ENCODE measurements around the gene PIGA.
A peak's percentile ranks its signal among the peaks of the same experiment; 100 is the strongest.

PIGA gene, protein sequence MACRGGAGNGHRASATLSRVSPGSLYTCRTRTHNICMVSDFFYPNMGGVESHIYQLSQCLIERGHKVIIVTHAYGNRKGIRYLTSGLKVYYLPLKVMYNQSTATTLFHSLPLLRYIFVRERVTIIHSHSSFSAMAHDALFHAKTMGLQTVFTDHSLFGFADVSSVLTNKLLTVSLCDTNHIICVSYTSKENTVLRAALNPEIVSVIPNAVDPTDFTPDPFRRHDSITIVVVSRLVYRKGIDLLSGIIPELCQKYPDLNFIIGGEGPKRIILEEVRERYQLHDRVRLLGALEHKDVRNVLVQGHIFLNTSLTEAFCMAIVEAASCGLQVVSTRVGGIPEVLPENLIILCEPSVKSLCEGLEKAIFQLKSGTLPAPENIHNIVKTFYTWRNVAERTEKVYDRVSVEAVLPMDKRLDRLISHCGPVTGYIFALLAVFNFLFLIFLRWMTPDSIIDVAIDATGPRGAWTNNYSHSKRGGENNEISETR

GRCh38 chrX:15335135-15336022, at the start of gene PIGA:
PIGA (minus strand) TSS chrX:15335523; CDS start chrX:15331930, 3,593 bp downstream.
- Histone ChIP-seq H3K9me3 (ENCODE audit: control insufficient read depth, insufficient read depth, low read length) (no peaks in the 10 kb centered on the region), H3K36me3 (ENCODE audit: insufficient read depth, low read length) (peaks cover 8% of the 10 kb centered on the region), H3K9ac (ENCODE audit: low read depth, low read length) (peak within 1 kb of the TSS; percentile 68), H3K4me1 (ENCODE audit: insufficient read depth, low read length) (no peaks in the 10 kb centered on the region)

DNA sequence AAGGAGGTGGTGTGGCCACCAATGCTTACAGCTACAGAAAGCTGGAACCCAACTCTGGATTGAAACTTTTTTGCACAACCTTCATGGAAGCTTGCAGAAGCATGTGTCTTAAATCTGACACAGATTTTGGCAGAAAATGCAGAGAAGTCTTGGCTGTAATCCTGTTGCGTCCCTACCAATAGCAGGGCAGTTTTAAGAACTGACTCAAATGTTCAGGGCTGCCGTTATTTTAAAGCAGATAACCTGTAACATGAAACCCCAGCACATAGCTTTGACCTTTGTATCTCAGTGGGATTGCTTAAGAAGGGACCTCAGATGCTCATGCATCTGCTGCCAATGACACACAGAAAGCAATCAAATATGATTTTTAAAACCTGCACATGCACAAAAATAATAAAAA, 49.0 kb upstream of the PIGA start, which contains the start of gene VEGFD:
VEGFD (minus strand) TSS at position 110 of the 400 bp plus-strand sequence. CDS start 467 bp downstream, outside the sequence.
- peaks cover 7% of the 10 kb centered on the region for H3K4me1 ChIP-seq (ENCODE audit: insufficient read depth, low read length)
- H3K9me3 ChIP-seq (ENCODE audit: control insufficient read depth, insufficient read depth, low read length): no peaks in the 10 kb centered on the region
- H3K9ac ChIP-seq (ENCODE audit: low read depth, low read length): no peak within 1 kb of the TSS
- no peaks in the 10 kb centered on the region for H3K36me3 ChIP-seq (ENCODE audit: insufficient read depth, low read length)

- H3K36me3 ChIP-seq (ENCODE audit: insufficient read depth, low read length): no peaks in the 10 kb centered on the region
- H3K9me3 ChIP-seq (ENCODE audit: control insufficient read depth, insufficient read depth, low read length): no peaks in the 10 kb centered on the region
- H3K9ac ChIP-seq (ENCODE audit: low read depth, low read length): no peak overlapping the region
- peaks cover 12% of the 10 kb centered on the region for H3K4me1 ChIP-seq (ENCODE audit: insufficient read depth, low read length)
Observed at GRCh38 chrX:15382813-15383212, 47.5 kb upstream of the PIGA start.

GRCh38 chrX:15376956-15377355, 41.6 kb upstream of the PIGA start:
- no peaks in the 10 kb centered on the region for H3K36me3 ChIP-seq (ENCODE audit: insufficient read depth, low read length)
- H3K9me3 ChIP-seq (ENCODE audit: control insufficient read depth, insufficient read depth, low read length): no peaks in the 10 kb centered on the region
- H3K4me1 ChIP-seq (ENCODE audit: insufficient read depth, low read length): peaks cover 15% of the 10 kb centered on the region
- no peak overlapping the region for H3K9ac ChIP-seq (ENCODE audit: low read depth, low read length)

- H3K36me3 ChIP-seq (ENCODE audit: insufficient read depth, low read length): no peaks in the 10 kb centered on the region
- no peaks in the 10 kb centered on the region for H3K9me3 ChIP-seq (ENCODE audit: control insufficient read depth, insufficient read depth, low read length)
- peaks cover 12% of the 10 kb centered on the region for H3K4me1 ChIP-seq (ENCODE audit: insufficient read depth, low read length)
- no peak overlapping the region for H3K9ac ChIP-seq (ENCODE audit: low read depth, low read length)
Observed at GRCh38 chrX:15373976-15374375, 38.7 kb upstream of the PIGA start.

- H3K9me3 ChIP-seq (ENCODE audit: control insufficient read depth, insufficient read depth, low read length): no peaks in the 10 kb centered on the region; the same call in 1 of the 2 replicates
- no peak overlapping the region for H3K9ac ChIP-seq (ENCODE audit: low read depth, low read length)
- H3K36me3 ChIP-seq (ENCODE audit: insufficient read depth, low read length): no peaks in the 10 kb centered on the region
- H3K4me1 ChIP-seq (ENCODE audit: insufficient read depth, low read length): no peaks in the 10 kb centered on the region
Observed at GRCh38 chrX:15366506-15367352, 31.4 kb upstream of the PIGA start.

GRCh38 chrX:15359701-15360100, 24.4 kb upstream of the PIGA start:
- no peak overlapping the region for H3K9ac ChIP-seq (ENCODE audit: low read depth, low read length)
- H3K9me3 ChIP-seq (ENCODE audit: control insufficient read depth, insufficient read depth, low read length): no peaks in the 10 kb centered on the region; the same call in 1 of the 2 replicates
- H3K36me3 ChIP-seq (ENCODE audit: insufficient read depth, low read length): no peaks in the 10 kb centered on the region
- no peaks in the 10 kb centered on the region for H3K4me1 ChIP-seq (ENCODE audit: insufficient read depth, low read length)

DNA sequence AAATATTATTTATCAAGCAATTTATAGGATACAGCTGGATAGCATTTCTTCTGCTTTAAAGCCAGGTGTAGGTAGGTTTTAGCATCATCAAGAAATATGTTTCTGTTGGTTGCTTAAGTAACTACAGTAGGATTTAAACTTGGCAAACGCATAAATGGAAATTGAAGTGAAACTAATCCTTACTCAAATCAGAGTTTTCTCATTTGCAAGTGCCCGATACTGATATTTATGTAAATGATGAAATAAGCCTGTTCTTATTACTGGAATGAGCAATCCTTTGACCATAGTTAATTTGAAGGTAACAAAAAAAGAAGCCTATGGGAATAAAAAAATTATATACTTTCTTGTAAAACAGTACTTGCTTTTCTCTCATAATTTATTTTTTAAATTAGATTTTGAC, 23.2 kb upstream of the PIGA start:
- Histone ChIP-seq H3K36me3 (ENCODE audit: insufficient read depth, low read length) (no peaks in the 10 kb centered on the region), H3K4me1 (ENCODE audit: insufficient read depth, low read length) (no peaks in the 10 kb centered on the region), H3K9me3 (ENCODE audit: control insufficient read depth, insufficient read depth, low read length) (no peaks in the 10 kb centered on the region; the same call in 1 of the 2 replicates), H3K9ac (ENCODE audit: low read depth, low read length) (no peak overlapping the region)

DNA sequence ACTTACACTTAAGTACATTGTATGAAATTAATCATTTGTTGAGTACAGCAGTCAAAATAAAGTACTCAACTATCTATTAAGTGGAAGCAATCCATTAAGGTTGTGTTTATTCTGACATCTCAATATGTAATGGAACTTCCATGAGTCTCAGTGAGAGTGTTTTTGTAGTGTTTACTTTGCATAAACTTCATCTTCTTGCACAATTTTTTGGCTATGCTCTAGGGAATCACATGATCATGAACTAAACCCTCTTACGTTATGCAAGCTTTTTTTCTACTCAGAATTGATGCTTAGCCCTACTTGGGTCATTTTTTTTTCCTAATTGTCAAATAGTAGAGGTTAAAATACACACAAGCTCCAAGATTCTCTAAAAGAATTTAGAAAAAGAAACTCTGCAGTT, 21.1 kb upstream of the PIGA start:
- no peaks in the 10 kb centered on the region for H3K4me1 ChIP-seq (ENCODE audit: insufficient read depth, low read length)
- no peak overlapping the region for H3K9ac ChIP-seq (ENCODE audit: low read depth, low read length)
- H3K36me3 ChIP-seq (ENCODE audit: insufficient read depth, low read length): no peaks in the 10 kb centered on the region
- no peaks in the 10 kb centered on the region; the same call in 1 of the 2 replicates for H3K9me3 ChIP-seq (ENCODE audit: control insufficient read depth, insufficient read depth, low read length)

GRCh38 chrX:15350329-15350996, 15.1 kb upstream of the PIGA start:
- no peaks in the 10 kb centered on the region for H3K9me3 ChIP-seq (ENCODE audit: control insufficient read depth, insufficient read depth, low read length)
- no peak overlapping the region for H3K9ac ChIP-seq (ENCODE audit: low read depth, low read length)
- no peaks in the 10 kb centered on the region for H3K4me1 ChIP-seq (ENCODE audit: insufficient read depth, low read length)
- H3K36me3 ChIP-seq (ENCODE audit: insufficient read depth, low read length): no peaks in the 10 kb centered on the region

- no peaks in the 10 kb centered on the region for H3K9me3 ChIP-seq (ENCODE audit: control insufficient read depth, insufficient read depth, low read length)
- no peak overlapping the region for H3K9ac ChIP-seq (ENCODE audit: low read depth, low read length)
- H3K4me1 ChIP-seq (ENCODE audit: insufficient read depth, low read length): no peaks in the 10 kb centered on the region
- no peaks in the 10 kb centered on the region for H3K36me3 ChIP-seq (ENCODE audit: insufficient read depth, low read length)
Observed at GRCh38 chrX:15349046-15349445, 13.7 kb upstream of the PIGA start.

DNA sequence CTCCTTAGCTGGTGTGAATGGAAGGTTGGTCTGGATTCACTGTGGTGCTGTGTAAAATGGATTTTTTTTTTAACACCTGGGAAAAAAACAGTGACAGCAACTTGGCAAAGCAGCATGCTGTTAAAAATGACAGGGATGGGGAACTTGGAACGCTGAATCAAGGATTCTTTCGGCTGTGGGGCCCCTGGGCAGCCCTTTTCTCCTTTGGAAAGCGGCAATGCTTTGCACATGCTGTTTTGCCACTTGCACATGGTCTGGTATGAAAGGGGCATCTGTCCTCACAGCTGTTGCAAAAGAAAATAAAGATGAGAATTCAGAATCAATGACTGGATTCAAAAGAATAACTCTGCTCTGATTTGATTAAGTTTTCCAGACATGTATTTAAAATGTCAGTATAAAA, 10.7 kb upstream of the PIGA start:
- no peaks in the 10 kb centered on the region for H3K4me1 ChIP-seq (ENCODE audit: insufficient read depth, low read length)
- H3K36me3 ChIP-seq (ENCODE audit: insufficient read depth, low read length): no peaks in the 10 kb centered on the region
- no peaks in the 10 kb centered on the region for H3K9me3 ChIP-seq (ENCODE audit: control insufficient read depth, insufficient read depth, low read length)
- no peak overlapping the region for H3K9ac ChIP-seq (ENCODE audit: low read depth, low read length)

GRCh38 chrX:15344106-15344505, 8.8 kb upstream of the PIGA start:
- Histone ChIP-seq H3K9ac (ENCODE audit: low read depth, low read length) (no peak overlapping the region), H3K36me3 (ENCODE audit: insufficient read depth, low read length) (no peaks in the 10 kb centered on the region), H3K4me1 (ENCODE audit: insufficient read depth, low read length) (no peaks in the 10 kb centered on the region), H3K9me3 (ENCODE audit: control insufficient read depth, insufficient read depth, low read length) (no peaks in the 10 kb centered on the region)
